EH (cell line): ENCODE measurements around the gene GALNT8.
"Not testable (repeated sequence)": the region's sequence is repeated elsewhere in the genome, so short reads cannot be mapped to it uniquely, and the experiment has no call there.

ENCODE experiments used
- DNase-seq: peaks from one replicate; pipeline ENCODE4 v3.0.0-alpha.2; 2015; ENCODE audit warnings: low read depth

The GALNT8 gene

DNA sequence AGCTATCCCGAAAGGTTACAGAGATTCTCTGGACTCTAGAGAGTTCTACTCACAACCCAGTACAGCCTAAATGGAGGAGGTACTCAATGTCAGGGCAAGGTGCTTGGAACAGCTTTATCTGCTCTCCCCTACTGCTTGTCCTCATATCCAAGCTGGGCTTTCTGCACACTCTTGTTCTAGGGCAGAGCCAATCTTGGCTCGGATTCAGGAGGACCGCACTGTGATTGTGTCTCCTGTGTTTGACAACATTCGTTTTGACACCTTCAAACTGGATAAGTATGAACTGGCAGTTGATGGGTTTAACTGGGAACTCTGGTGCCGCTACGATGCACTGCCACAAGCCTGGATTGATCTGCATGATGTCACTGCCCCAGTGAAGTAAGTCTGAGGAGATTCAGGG is 25.0 kb downstream of the GALNT8 start:
- DNase-seq, result no peak

DNA sequence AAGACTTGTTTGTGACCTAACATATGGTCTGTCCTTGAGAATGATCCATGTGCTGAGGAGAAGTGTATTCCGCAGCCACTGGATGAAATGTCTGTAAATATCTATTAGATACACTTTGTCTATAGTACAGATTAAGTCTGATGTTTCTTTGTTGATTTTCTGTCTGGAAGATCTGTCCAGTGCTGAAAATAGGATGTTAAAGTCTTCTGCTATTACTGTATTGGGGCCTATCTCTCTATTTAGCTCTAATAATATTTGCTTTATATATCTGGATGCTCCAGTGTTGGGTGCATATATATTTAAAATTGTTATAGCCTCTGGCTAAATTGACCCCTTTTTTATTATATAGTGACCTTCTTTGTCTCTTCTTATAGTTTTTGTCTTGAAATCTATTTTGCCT is 31.5 kb downstream of the GALNT8 start:
- DNase-seq, result not testable (repeated sequence)

DNA sequence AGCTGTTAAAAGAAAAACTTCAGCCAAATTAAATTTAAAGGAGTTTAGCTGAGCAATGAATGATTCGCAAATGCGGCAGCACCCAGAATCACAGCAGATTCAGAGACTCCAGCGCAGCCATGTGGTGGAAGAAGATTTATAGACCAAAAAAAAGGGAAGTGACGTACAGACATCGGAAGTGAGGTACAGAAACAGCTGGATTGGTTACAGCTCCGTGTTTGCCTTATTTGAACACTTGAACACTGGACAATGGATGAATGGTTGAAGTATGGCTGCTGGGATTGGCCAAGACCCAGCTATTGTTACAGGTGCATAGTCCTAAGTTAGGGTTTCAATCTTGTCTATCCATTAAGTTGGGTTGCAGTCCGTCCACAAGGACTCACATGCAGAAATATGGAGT is 42.6 kb downstream of the GALNT8 start:
- DNase-seq, result no peak

DNA sequence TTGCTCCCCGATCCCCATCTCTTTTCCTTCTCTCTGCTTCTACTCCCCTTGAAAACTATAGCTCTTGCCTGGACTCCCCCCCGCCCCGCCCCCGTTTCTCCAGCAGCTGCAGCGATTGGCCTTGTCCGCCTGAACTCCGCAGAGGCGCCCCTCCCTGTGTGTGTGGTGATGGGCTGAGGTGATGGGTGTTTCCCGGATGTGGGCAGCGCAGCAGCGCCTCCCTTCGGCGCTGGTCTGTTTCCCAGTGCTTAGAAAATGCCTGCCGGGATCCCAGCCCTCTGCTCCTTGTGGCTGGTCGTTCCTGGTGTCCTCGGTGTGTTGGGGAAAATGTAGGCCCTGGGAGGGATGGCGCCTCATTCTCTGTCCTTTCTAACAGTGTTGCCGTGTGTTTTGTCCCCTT is 43.3 kb downstream of the GALNT8 start:
- DNase-seq, result peak; percentile 3

DNA sequence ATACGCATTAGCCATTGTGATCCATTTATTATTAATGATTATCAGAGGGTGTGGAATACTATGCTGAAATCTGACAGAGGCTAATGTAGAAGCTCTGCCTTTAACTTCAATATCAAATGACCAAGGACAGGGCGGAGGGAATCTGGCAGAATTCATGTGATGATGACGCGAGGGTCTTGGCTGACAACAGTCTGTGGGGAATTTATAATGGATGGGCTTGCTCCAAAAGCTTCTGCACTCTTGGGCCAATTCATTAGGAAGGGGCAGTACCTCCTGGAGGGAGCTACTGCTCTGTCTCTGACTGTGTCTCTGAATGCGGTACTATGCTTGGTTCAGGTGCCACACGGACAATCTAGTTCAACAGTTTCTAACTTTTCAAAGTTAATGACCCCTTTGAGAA is 46.2 kb downstream of the GALNT8 start:
- no peak for DNase-seq

DNA sequence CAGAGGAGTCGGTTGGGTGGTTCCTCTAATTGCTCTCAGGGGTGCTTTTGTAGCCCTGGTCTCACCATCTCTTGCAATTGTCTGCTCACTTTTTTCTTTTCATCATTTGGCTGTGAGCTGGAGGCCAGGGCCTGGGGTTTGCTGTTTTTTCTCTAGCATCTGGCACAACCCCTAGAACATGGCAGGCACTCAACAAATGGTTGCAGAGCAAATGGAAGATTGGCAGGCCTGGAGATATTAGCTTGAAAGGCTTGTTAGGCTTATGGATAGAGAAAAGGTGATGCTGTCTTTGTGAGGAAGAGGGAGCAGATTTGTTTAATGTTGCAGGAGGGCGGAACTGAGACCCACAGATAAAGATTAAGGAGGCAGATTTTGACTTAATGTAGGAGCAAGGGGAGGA is 47.0 kb downstream of the GALNT8 start:
- no peak for DNase-seq

DNA sequence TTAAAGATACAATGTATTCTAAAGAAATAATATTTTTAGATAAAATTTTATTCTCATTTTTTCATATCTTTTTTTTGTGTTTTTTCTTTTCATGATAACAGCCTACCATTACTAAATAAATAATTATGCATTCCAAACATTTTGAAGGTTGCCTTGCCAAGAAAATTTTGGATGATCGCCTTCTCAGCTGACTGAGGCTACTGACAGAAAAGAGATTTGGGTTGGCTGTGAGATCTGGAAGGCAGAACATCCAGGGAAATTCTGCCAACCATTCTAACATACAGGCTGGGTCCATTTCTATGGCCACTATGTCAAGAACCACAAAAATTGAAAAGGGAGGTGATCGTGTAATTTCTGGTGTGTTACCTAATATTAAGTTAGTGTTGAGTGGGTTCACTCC is 48.1 kb downstream of the GALNT8 start:
- no peak for DNase-seq

DNA sequence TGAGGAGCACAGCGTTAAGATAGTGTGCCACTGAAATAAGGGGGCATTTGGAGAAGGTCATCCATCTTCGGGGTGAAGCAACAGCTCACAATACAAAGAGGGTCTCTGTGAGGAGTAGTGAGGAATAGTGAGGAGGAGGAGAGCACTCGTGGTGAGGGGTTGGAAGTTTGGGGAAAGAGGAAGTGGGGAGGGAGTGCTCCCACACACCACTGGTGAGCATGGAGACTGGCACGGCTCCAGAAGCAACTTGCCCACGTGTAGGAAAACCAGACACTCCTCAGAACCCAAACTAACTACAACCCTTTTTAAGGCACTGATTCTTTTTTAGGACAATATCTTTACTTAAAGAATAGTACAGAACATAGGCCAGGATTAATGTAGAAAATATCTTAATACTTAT is 48.9 kb downstream of the GALNT8 start:
- DNase-seq, result no peak

DNA sequence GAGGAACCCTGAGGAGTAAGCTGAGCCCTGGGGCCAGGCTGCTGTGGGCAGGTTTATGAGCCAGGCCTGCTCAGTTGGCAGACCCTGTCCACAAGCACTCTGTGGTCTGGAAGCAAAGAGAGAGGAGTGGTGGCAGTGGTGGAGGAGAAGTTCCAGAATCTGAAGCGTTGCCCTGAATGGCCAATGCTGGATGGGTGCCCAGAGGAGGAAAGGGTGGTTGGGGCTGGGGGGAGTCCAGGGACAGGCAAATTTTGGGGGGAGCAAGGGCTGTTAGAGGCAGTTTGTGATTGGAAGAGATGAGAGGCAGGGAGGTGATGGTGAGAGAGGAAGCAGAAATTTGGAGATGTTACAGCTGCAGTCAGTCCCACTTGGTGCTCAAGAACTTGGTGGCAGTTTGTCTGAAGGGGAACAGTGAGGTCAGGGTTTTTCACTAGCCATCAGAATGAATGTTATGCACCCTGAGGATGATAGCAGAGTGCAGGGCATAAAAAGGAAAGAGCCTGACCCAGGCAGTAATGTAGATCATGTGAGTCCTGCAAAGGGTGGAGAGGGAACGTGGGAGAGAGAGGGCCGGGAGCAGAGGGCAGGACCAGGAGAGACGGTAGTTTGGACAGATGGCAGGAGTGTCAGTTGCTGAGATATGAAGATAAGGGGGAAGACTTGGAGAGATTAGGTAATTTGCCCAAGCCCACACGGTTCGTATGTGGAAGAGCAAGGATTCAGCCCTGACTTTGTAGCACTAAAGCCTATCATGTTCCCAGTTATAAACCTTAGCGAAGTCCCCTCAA is 51.2 kb downstream of the GALNT8 start:
- no peak for DNase-seq

DNA sequence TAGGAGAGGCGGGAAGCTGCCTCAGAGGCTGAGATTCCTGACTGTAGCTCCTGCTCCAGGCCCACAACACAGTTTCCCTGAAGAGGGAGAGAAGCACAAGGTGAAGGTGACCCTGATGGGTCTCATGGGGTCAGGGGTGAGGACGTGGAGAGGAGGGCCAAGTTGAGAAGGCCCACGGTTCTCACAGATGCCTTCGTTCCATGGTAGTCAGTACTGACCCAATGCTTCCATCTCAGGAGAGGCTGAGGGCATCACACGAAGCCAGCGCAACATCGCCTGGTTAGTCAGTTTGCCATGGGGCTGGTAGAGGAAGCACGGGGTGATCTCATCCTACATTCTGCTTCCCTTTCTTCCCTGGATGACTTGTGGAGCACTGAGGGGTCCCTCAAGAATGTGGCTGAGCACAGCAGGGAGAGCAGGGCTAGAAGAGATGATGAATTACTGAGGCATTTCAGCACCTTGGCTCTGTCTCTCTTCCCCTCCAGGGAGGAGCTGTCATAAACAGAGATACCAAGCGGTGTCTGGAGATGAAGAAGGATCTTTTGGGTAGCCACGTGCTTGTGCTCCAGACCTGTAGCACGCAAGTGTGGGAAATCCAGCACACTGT is 51.9 kb downstream of the GALNT8 start:
- DNase-seq, result no peak

DNA sequence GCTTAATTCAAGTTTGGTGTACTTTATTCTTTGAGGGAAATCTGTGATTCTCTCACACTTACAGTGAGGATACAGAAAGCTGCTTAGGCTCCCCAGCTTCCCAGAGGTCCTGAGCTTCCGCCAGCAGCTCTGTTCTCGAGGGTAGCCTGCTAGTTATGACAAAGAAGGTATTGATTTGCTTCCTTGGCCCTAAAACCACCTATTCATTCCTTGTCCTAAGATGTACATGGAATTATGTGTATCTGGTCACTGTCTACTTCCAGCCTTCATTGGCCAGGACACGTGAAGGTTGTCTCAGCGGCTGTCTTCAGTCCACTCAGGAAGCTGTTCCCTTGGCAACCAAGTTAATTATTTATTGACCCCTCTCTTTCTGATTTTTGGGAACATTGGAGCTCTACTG is 55.7 kb downstream of the GALNT8 start:
- DNase-seq, result no peak

DNA sequence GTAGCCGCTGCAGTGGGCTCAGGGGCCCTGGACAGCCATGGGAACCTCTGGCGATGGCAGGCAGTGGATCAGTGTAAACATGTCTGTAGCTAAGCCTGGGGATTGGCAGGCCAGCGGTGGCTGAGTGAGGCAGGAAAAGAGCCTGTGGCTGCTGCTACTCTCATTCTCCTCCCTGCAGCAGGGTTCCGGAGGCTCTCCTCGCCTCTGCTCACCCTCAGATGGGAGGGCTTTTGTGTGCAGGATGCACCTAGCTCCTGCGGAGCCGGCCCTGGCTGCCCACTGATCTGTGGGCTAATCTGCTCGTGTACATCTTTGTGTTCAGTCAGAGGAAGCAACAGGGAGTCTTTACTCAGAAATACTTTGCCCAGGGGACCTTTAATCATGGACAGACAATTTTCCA is 59.5 kb downstream of the GALNT8 start:
- DNase-seq, result no peak

DNA sequence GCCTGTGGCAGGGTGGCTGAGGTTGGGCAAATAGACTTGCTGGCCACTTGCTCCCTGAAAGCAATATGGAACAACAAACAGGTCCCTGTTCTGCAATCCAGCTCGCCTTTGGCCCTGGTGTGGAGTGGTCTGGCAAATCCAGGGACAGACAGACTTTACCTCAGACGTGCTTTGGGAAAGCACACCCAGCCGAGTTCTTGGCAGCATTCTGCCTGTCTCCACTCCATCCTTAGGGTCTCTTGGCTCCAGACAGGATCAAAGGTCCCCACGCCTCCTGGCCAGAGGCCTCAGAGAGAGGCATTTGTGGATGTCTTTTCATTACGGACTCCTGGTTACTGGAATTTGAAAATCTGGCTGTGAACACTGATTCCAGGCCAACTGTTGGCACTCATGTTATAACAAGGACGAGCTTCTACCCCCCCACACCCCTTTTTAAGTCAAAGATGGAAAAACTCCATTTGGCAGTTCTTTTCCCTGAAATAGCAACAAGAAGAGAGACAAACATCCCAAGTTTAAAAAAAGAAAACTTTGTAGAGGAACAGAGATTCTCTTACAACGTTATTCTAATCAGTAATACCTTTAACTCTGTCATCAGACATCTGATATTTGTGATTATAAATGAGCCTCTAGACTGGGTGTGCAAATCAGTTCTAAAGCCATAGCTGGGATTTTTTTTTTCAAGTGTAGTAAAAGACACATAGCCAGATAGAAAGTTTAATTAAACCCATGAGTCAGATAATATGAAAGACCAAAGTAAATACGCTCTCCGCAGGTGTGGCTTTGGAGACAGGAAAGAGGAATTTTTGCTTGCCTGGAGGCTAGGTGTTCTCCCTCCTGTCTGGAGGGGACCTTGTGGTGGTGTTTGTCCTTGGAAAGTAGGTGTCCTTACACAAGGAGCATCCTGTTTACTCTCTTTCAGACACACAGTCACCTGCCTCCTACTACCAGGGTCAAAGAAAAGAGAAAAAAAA is 60.7 kb downstream of the GALNT8 start:
- no peak for DNase-seq

DNA sequence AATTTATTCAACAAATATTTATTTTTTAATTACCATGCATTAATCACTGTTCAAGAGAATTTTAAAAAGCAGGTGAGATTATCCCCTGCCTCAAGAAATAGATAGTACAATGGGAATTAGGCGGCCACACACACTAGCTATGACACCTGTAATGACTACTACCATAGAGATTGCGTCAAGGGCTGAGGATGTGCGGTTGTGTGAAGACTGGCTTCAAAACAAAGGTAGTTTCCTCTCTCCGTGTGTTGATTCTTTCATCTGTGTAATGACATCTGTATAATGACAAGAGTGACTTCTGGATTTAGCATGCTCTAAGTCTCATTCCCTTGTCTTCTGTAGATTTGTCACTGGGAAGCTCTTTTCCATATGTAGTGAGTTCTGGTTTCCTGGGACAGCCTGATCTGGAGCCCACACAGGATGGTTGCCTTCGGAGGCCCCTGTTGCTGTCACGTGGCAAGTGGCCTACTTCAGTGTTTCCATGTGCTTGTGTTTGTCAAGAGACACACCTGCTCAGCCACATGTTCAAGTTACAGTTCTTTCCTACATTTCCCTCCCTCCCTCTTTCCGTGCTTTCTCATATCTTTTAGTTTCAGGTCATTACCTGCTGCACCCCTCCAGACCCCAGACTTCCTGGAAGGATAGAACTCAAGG is 64.3 kb downstream of the GALNT8 start:
- no peak for DNase-seq

DNA sequence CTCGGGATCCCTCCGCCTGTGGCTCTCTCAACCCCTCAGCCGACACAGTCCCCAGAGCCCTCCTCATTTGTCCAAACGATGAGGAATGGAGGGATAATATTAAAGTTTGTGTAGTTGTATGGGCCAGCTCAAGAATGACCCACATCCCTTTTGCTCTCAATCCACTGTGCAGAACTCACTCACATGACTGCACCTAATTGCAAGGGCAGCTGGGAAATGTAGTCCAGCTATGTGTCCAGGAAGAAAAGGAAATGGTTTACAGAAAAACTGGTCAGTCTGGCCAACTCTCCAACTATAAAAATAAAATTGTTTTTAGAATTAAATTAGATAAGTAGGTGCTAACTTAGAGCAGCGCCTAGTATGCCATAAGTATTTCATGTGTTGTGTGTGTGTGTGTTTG is 66.6 kb downstream of the GALNT8 start:
- peak; percentile 3 for DNase-seq

DNA sequence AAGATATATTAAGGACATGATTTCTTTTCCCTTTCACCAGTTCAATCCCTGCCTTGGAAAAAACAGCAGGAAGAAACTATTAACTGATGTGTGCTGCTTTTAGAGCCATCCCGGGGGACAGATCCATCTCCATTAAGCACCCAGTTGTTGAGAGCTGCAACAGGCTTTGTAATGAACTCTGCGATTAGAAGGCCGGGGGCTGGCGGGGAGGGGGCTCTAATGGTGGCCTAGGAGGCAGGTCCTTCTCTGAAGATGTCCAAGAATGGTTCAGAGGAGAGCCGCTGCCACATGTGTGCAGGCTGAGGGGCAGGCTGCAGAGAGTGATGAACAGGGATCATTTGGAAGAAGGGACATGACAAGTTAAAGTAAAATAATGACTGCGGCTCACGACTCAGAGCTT is 67.8 kb downstream of the GALNT8 start:
- DNase-seq, result no peak

DNA sequence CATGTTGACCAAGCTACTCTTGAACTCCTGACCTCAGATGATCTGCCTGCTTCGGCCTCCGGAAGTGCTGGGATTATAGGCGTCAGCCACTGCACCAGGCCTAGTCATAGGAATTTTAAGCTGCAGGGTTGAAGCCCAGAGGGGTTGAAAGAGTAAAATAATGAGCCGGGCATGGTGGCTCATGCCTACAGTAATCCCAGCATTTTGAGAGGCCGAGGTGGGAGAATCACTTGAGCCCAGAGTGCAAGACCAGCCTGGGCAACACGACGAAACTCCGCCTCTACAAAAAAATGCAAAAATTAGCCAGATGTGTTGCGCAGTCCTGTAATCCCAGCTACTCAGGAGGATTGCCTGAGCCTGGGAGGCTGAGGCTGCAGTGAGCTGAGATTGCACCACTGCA is 69.6 kb downstream of the GALNT8 start:
- no peak for DNase-seq

DNA sequence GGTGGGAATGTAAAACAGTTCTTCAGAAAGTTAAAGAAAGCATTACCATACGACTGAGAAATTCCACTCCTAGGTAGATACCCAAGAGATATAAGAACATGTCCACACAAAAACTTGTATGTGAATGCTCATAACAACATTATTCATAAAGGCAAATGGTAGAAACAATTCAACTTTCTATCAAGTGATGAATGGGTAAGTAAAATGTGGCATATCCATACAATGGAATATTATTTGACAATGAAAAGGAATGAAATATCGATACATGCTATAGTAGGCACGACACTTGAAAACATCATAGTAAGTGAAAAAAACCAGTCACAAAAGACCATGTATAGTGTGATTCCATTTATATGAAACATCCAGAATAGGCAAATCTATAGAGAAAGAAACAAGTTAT is 71.3 kb downstream of the GALNT8 start:
- DNase-seq, result no peak

DNA sequence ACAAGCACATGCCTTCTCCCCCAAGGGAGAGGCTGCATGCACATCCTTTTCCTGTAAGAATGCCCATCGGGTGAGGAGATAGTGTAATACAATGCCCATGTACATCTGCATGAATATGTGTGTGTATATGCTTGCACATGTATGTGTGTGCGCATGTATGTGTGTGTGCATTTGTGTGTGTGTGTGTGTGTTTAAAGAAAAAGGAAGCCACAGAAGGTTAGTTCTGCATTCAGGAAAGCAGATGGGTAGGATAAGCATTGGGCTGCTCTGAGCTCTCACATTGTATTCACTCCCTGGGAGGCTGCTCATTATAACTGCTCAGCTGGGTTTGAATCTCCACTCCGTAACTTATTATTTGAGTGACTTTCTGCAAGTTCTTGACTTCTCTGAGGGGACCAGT is 74.3 kb downstream of the GALNT8 start:
- DNase-seq, result no peak

DNA sequence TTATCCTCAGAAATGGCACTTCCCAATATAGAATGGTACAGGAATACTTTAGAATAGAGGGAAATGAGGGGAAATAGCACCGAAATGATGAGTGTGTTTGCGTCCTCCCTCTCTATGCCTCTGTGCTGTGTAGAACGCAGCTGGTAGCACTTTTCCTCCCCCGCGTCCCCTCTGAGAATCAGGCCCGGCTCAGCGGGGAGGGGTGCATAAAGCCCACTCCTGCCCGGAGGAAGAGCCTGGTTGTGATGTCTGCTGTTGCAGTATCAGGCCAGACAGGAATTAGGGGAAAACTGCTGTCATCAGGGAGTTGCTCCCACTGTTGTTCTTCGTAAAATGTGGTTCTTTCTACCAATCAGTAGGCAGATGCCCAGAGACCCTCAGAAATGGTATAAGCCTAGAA is 76.0 kb downstream of the GALNT8 start:
- DNase-seq, result no peak

DNA sequence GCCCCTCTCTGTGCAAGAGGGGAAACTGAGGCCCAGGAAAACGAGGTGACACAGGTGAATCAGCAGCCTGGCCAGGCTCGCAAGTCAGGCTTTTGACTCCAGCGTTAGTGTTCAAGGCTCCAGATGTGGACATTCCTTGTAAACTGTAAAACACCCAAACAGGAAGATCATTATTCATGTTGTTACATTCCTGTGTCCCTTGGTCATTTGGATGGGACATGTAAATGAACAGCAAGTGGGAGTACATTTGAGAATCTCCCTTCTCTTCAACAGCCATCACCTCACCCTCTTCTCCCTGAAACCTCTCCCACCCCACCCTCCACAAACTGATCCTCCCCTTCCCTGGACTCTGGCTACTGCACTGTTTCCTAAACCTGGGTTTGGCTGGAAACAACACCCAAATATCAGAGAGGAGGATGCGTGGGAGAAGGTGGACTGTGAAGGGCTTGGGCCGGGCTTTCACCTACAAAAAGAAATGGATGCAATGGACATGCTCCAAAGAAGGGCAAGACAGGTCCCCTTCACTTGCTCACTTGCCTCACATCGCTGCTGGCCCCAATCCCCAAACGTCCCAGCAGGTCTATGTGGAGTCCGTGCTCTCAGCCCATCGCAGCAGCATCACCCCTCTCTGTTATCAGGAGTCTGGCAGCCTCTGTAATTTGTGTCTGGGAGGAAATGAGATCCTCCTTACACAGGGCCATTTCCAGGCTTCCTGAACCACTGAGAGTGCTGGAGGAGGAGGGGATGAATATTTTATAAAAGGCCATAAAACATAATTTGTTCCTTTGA is 76.7 kb downstream of the GALNT8 start:
- no peak for DNase-seq

DNA sequence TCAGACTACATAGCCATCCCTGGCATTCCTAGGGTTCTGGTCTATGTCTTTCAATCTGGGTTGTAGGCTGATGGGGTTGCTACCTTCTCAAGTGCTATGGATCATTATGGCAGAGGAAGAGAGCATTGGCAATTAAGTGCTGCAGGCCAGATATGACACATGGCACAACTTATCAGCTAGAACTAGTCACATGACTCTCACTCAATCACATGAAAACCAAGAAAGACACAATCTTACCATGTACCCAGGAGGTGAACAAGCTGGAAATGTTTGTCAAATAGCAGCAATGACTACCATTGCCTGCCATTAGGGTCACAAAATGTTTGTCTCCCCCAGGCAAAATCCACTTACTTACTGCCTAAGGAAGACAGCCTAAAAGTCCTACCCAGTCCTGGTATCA is 80.4 kb downstream of the GALNT8 start:
- no peak for DNase-seq
